ENCODE results near the gene NAV2. TPM values are rescaled to one million over a fixed set of nuclear protein-coding genes. Genes with fewer than 3 reads are reported as not detected.
A peak's percentile ranks its signal among the peaks of the same experiment; 100 is the strongest.

The NAV2 gene
- total RNA-seq, 1 experiment from 2014 or later: 1.8 TPM

DNA sequence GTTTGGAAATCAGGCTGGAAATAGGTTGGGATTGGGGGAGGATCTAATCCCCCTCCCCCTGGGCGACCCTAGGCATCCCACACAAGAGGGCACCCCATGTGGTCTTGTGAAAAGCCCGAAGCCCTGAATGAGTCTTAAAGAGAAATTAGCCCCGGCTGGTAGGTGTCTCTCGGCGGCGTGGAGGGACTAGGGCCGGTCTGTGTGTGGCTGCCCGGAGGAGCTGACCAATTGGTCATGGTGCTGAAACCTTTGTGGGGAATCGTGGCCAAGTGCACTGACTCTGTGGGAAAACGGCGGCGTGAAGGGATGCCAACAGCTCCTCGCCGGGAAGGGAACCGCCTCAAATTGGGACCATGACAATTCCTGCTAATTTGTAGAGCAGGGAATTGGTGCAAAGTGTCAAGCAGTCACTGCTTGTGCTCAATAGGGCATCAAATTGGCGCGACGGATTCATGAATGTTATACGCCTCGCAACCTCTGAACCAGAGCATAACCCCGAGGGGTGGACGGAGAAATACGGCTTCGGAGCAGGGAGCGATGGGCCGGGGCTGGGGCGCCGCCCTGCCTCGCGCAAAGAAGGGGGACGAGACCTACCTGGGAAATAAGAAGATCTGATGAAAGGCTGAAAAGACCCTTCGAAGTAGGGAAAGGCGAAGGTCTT is 446.1 kb downstream of the NAV2 start:
- peak; percentile 77 for DNase-seq (ENCODE audit: low read depth)

DNA sequence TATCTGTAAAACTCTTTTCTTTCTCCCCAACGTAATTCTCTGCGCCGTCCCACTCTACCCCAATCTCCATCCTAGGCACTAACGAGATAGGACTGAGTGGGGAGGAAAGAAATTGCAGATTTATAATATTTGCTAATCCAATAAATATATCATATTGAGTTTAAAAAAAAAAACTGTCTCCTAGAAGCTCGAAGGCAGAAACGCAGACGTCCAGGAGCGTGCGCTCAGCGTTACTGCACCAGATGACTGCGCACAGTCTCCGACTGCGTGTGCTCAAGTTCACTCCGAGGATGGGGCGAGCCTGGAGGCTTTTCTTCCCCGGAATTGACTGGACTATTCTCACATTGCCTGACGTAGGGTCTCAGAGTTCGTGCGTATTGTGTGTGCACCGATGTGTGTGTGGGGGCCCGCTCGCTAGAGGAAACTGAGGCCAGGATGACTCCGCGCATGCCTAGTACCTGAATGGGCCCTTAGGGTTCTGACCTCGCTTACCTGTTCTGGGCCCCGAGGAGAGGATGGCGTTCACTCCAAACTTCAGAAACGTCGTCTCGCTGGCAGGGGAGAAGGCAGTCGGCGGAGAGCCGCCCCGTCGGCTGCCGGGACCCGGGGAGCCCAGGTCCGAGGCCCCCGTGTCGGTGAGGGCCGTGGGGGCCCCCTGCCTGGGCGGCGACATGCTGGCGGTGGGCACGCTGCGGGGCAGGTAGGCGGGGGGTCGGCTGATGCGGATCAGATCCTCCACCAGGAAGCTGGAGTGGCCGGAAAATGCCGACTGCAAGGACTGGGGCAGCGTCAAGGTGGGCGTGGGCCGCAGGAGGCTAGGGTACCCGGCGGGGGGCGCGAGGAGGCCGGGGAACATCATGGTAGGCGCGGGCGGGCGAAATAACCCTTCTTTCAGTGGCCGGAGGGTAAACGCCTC is 447.1 kb downstream of the NAV2 start:
- DNase-seq (ENCODE audit: low read depth): no peak

DNA sequence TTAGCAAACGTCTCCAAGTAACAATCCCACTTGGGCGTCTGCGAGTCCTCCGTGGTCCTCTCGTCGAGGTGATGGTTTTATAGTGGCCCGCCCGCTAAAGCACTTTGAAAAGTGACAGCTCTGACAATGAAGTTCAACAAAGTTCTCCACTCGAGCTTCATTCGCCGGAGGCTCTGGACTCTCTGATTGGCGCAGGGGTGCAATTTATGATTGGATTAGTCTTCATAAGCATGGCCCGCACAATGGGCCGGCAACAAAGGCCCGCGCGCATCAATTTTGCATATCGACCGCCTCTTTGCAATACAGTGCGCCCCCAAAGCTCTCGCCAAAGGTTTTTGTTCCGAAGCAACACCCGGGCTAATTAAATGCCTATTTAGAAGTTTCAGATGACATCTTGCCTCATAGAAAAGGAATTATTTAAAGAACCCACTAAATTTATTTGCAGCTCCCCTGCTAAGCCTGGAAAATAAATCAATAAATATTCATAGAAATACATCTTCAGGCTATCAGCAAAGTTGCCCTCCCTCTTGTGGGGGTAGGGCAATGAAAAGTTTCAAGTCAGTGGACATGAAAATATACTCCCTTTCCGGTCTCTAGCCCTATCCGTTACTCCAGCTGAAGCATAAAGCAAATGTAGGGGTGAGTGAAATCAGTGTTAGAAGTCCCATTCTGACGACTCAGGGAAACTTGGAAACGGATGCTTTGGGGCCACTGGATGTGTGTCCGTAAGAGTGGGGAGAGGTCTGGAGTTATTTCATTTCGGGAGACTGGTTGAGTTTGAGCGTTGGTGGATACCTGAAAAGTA is 448.0 kb downstream of the NAV2 start, which contains the start of gene DBX1:
Gene DBX1 (minus strand): TSS at position 51 of the 805 bp plus-strand sequence. CDS start 151 bp downstream, outside the sequence.
- DNase-seq (ENCODE audit: low read depth): no peak

DNA sequence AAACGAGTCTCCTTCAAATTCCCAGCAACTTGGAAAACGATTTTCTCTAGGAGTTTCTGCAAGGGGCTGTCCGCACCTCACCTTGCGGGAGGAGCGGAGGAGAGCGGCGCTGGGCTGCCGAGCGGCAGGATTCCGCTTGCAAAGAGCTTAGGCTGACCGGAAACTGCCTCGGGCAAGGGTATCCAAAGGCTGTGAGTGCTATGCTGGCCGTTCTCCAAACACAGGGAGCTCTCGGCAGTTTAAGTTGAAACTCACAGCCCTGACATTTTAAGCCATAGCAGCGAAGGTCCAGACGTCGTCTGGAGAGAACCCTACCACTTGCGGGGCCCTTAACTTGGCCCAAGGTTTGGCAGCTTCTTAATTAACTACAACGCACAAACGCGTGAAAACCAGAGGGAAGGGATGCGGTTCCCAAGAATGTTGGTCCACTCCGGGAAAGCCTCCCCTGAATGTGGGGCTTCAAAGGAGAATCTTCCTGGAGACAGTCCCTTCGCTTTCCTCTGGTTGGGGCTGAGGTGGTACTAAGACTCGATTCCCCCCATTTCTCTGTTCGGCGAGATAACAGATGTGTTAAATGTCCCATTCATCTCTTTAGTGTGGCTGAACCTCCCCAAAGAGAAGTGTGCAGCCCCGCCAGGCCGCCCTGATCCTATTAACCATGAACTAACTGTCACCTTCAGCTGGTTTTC is 448.7 kb downstream of the NAV2 start:
- DNase-seq (ENCODE audit: low read depth): peak; percentile 65

DNA sequence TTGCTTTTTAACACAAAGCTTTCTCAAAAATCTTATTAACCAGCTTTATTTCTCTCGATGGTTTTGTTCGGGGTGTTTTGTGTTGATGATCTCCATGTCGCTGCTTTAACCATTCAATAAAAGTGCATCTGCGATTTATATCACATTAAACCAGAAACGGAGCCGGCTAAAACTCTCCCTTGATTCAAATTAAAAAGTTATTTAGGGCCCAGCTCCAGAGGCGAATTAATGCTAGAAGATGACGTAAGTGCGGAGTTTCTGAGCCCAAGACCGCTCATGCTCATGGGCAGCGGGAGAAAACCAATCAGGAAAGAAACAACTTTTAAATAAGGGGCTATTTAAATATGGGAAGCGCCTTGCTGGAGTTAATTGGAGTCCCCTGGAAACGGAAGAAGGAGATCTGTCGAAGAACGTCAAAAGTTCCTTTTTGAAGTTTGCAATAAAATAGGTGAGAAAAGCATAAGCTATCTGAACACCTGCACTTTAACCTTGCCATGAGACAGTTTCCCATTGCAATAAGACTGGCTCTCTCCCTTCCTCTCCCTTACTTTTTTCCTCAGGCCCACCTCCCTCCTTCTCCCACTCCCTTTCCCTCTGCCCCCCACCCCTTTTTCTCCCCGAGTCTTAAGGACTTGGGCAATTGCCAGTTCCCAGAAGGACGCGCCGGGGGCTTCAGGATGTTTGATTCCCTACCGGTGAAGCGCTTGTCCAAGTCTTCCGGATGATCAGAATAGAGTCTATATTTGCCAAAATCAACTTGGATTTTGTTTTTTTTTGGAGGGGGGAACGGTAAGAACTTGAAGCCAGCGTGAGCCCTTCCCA is 449.5 kb downstream of the NAV2 start:
- peak; percentile 42 for DNase-seq (ENCODE audit: low read depth)

DNA sequence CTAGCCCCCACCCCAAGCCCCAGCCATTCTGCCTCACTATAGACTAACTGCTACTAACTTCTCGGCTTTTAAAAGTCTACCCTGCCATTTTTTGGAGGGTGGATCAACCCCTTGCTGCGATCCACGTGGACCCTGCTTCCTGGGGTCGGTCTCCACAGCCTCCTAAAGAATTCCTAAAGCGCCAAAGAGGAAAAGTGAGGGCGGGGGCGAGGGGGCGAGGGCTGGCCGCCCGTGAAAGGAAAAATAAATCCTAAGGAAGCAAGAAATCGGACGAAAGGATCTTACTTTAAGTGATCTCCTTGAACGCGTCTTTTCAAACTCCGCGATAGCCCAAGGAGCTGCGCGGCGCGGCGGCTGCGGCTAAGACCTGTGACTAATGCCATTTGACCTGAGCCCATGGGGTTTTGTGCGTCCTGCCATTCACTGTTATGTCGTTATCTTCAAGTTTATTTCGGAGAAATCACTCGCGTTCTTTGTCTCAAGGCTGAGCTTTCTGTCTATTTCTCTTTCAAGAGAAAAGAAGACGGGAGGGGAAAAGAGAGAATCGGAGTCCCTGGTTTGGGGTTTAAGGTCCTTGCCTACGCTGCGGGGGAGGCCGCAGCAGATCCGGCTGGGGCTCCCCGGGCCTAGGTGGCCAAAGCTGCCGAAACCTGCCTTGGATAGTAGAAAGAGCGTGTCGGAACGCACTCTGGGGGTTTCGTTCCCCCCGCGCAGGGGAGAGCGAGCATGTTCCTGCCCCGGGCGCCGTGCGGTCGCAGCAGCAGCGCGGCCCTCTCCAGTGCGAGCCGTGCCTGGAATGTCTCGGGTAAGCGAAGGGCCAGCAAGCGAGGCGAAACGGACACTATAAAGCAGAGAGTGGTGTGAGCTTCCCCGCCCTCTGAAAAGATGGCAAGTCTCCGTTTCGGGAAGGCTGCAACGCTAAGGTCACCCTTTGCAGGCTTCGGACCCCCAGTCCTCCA is 450.5 kb downstream of the NAV2 start:
- peak; percentile 60 for DNase-seq (ENCODE audit: low read depth)

DNA sequence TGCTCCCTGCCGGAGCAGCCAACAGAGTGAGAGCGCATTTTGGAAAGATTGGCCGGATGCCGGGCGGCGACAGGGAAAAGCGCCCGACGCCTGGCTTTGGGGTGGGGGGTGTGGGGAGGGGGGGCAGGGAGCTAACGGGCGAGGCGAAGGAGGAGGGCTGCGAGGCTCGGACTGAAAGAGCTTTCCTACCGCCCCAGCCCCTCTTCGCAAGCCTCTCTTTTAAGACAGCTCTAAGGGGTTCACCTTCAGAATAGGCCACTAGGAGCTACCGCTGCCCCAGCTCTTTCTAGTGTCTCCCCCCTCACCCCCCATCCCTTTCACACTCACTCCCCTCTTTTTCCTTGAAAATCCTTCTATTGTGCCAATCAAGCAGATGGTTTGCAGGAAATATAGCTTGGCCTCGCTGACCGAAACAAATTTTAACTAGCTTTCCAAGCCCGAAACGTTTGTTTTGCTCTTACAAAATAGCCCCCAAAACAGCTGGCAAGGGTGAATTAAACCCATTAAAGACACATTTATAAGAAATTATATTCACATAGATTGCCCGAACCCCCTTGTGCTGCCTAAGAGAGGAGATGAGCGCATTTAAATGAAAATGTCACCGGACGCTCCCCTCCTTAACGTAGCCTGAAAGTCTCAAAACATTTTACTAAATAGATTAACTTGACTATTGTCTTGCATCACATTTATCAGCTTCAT is 451.3 kb downstream of the NAV2 start:
- DNase-seq (ENCODE audit: low read depth): no peak

All from Daoy (cell line).